Measurements from ENCODE around the gene ADCYAP1R1. TPM values are rescaled to one million over a fixed set of nuclear protein-coding genes. Genes with fewer than 3 reads are reported as not detected.
A peak's percentile ranks its signal among the peaks of the same experiment; 100 is the strongest.

The ADCYAP1R1 gene
- total RNA-seq, 1 donor from 2014 or later, result 6.0 TPM

GRCh38 chr7:31099451-31100444 is 47.6 kb downstream of the ADCYAP1R1 start:
- intact Hi-C loops (cut with micrococcal nuclease), result no loop called here
- no peak for ATAC-seq
- no peak for DNase-seq

GRCh38 chr7:31100445-31100844 is 48.3 kb downstream of the ADCYAP1R1 start:
- intact Hi-C loops (cut with micrococcal nuclease), result no loop called here
- no peak for DNase-seq
- ATAC-seq, result no peak

GRCh38 chr7:31100871-31101270 is 48.8 kb downstream of the ADCYAP1R1 start:
- intact Hi-C loops (cut with micrococcal nuclease), result no loop called here
- DNase-seq, result no peak
- no peak for ATAC-seq

- intact Hi-C loops (cut with micrococcal nuclease), result no loop called here
- no peak for DNase-seq
- no peak for ATAC-seq
These were observed 49.4 kb downstream of the ADCYAP1R1 start for GRCh38 chr7:31101544-31101943.

GRCh38 chr7:31102151-31102972 is 50.3 kb downstream of the ADCYAP1R1 start:
- intact Hi-C loops (cut with micrococcal nuclease), result no loop called here
- DNase-seq, result no peak
- ATAC-seq, result no peak

- intact Hi-C loops (cut with micrococcal nuclease), result no loop called here
- ATAC-seq, result no peak
- DNase-seq, result no peak
These were observed 51.1 kb downstream of the ADCYAP1R1 start for GRCh38 chr7:31102973-31103850.

GRCh38 chr7:31104361-31105255 is 52.5 kb downstream of the ADCYAP1R1 start:
- ATAC-seq, result peak; percentile 18
- intact Hi-C loops (cut with micrococcal nuclease), result no loop called here
- no peak for DNase-seq

GRCh38 chr7:31105256-31105950 is 53.3 kb downstream of the ADCYAP1R1 start:
- no peak for DNase-seq
- intact Hi-C loops (cut with micrococcal nuclease), result no loop called here
- no peak for ATAC-seq

- ATAC-seq, result no peak
- intact Hi-C loops (cut with micrococcal nuclease), result no loop called here
- no peak for DNase-seq
These were observed 54.4 kb downstream of the ADCYAP1R1 start for GRCh38 chr7:31106303-31107105.

- no peak for ATAC-seq
- no peak for DNase-seq
- intact Hi-C loops (cut with micrococcal nuclease), result no loop called here
These were observed 55.3 kb downstream of the ADCYAP1R1 start for GRCh38 chr7:31107106-31108090.

GRCh38 chr7:31108097-31108657 is 56.1 kb downstream of the ADCYAP1R1 start:
- intact Hi-C loops (cut with micrococcal nuclease), result no loop called here
- no peak for DNase-seq

GRCh38 chr7:31109751-31110150 is 57.6 kb downstream of the ADCYAP1R1 start:
- ATAC-seq (no peak), DNase-seq (no peak)
- intact Hi-C loops (cut with micrococcal nuclease), result no loop called here

More at GRCh38 chr7:31108097-31108657, 56.1 kb downstream of the ADCYAP1R1 start:
- ATAC-seq, result no peak

GRCh38 chr7:31110331-31111108 is 58.4 kb downstream of the ADCYAP1R1 start:
- ATAC-seq (no peak), DNase-seq (no peak)
- intact Hi-C loops (cut with micrococcal nuclease), result no loop called here

GRCh38 chr7:31111109-31111451 is 59.0 kb downstream of the ADCYAP1R1 start:
- intact Hi-C loops (cut with micrococcal nuclease), result no loop called here
- DNase-seq, result no peak
- ATAC-seq, result no peak

- intact Hi-C loops (cut with micrococcal nuclease), result no loop called here
- ATAC-seq, result no peak
- no peak for DNase-seq
These were observed 61.6 kb downstream of the ADCYAP1R1 start for GRCh38 chr7:31113660-31114059.

Data from left ventricle myocardium superior (tissue), 1 donor.